K562 (cell line): ENCODE results near the gene PNLIPRP2.

Source experiments
- CTCF ChIP-seq, 3 experiments: IDR thresholded peaks in 2 of 3; conservative IDR thresholded peaks in 1 of 3; 2 replicates each; pipeline ENCODE4 v1.5.1; 2011 to 2012; ENCODE audit warnings: low read length in 3 of 3, mild to moderate bottlenecking in 3 of 3, control low read depth in 2 of 3, improper control_type of control experiment in 1 of 3, inconsistent platforms in 1 of 3, low read depth in 1 of 3, mixed read lengths in 1 of 3, moderate library complexity in 1 of 3; ENCODE audit not compliant: insufficient read depth in 2 of 3
- HNRNPLL ChIP-seq: fragments of 200-400 bp; formaldehyde crosslinking; IDR thresholded peaks from 2 replicates; pipeline ENCODE4 v1.6.1; 2017; ENCODE audit warnings: low read length, low read depth, mild to moderate bottlenecking; ENCODE audit not compliant: poor library complexity, severe bottlenecking
- MTF1 ChIP-seq: fragments of 250-450 bp; sonication (Bioruptor Pico); IDR thresholded peaks from 2 replicates; pipeline ENCODE4 v1.9.0; 2021; ENCODE audit warnings: moderate library complexity, mild to moderate bottlenecking, inconsistent platforms, borderline replicate concordance
- POLR2A ChIP-seq: fragments of 450-650 bp; conservative IDR thresholded peaks from 2 replicates; pipeline ENCODE4 v1.6.1; 2016
- RAD51 ChIP-seq: fragments of 450-650 bp; IDR thresholded peaks from 2 replicates; pipeline ENCODE4 v1.7.1; 2016; ENCODE audit warnings: low read depth, mild to moderate bottlenecking, borderline replicate concordance
- ZNF512 ChIP-seq: IDR thresholded peaks from 2 replicates; pipeline ENCODE4 v1.6.1; 2016; ENCODE audit warnings: missing genetic modification characterization, missing compliant biosample characterization

- TF ChIP-seq ZNF512 (tag) (no peak), MTF1 (CRISPR knock-in tag) (no peak), RAD51 (no peak), HNRNPLL (no peak), CTCF (IDR thresholded peaks at IDR 0.05 in 2 of 3, conservative IDR thresholded peaks at IDR 0.05 in 1 of 3; ENCODE audit: insufficient read depth in 2 of 3, low read depth in 1 of 3, low read length in 3 of 3) (no peak), POLR2A (no peak)
Measured at GRCh38 chr10:116606061-116606483, 14.7 kb upstream of the PNLIPRP2 start.
